A549 treated with Mapracorat at 1 μM for 4 hours (cell line): Measurements from ENCODE around the gene ARHGAP15. TPM values are rescaled to one million over a fixed set of nuclear protein-coding genes. Genes with fewer than 3 reads are reported as not detected.

Experiments used
- total RNA-seq: library from RNA; stranded (reverse); fragments of 200-300 nt; extraction: Qiagen RNA extraction; gene quantifications from 5 replicates; pipeline ENCODE4 v1.2.3, GENCODE V29; 2022

ARHGAP15 gene
- not detected in 5 replicates for total RNA-seq

DNA sequence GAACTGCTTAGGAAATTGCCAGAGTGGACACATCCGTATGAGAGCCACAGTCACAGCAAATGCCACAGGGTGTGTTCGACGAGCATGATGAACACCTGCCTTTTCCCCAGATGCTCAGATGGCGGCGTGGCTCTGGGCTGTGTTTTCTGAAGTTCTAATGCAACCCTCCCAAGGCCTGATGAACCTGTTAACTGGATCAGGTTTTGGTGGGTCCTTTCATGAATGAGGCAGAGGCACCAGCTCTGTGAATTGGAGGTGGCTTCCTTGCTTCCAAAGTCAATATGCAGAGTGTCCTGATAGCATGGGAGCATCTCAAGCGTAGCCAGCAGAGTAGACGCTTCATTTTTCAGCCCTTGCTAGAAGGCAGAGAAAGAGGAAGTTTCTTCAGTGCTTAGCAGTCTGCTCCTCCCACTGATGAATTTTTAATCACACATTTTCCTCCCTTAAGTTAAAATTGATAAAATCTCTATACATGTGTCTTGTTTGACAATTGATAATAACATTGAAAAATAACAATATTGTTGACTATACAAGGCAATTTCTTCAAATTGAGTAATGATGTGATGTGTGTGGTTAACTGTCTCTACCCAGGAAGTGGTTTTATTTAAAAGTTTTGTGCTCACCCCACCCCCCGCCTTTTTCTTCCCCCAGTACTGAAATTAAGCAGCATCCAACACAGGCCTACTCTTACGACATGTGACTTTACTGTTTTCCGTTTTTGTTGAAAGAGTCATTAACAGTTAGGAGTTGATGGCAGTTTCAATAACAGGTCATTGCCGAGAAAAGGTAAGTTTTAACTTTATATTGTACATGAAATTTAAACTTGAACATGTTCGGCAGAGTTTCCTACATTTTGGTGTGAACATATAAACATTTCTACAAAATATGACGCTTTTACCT is at the start of gene ARHGAP15:
TSS of gene ARHGAP15 (plus strand) at position 739 of the 900 bp plus-strand sequence.

